HG03571 (cell line): ENCODE data around the gene L3MBTL4.
"Not testable (repeated sequence)": the region's sequence is repeated elsewhere in the genome, so short reads cannot be mapped to it uniquely, and the experiment has no call there.

Experiments used
- ATAC-seq: cut with Tn5 transposase; IDR thresholded peaks from one replicate; pipeline ENCODE4 v1.9.1; 2021; ENCODE audit not compliant: unreplicated experiment

L3MBTL4 gene

GRCh38 chr18:6202861-6203260, 211.8 kb downstream of the L3MBTL4 start:
- ATAC-seq = no peak

GRCh38 chr18:6200204-6200774, 214.4 kb downstream of the L3MBTL4 start:
- ATAC-seq = no peak

GRCh38 chr18:6199777-6200176, 214.9 kb downstream of the L3MBTL4 start:
- no peak for ATAC-seq

GRCh38 chr18:6198585-6198984, 216.1 kb downstream of the L3MBTL4 start:
- ATAC-seq = no peak

GRCh38 chr18:6194640-6195039, 220.1 kb downstream of the L3MBTL4 start:
- ATAC-seq = no peak

- not testable (repeated sequence) for ATAC-seq
Measured at GRCh38 chr18:6185782-6186181, 228.9 kb downstream of the L3MBTL4 start.

- no peak for ATAC-seq
Measured at GRCh38 chr18:6174983-6175745, 239.5 kb downstream of the L3MBTL4 start.

GRCh38 chr18:6170604-6171003, 244.1 kb downstream of the L3MBTL4 start:
- no peak for ATAC-seq

GRCh38 chr18:6161549-6161948, 253.2 kb downstream of the L3MBTL4 start:
- no peak for ATAC-seq

- ATAC-seq = no peak
Measured at GRCh38 chr18:6159426-6159825, 255.3 kb downstream of the L3MBTL4 start.

GRCh38 chr18:6158958-6159357, 255.8 kb downstream of the L3MBTL4 start:
- no peak for ATAC-seq

GRCh38 chr18:6156446-6156845, 258.3 kb downstream of the L3MBTL4 start:
- no peak for ATAC-seq

GRCh38 chr18:6155707-6156106, 259.0 kb downstream of the L3MBTL4 start:
- no peak for ATAC-seq

- no peak for ATAC-seq
Measured at GRCh38 chr18:6150430-6150829, 264.3 kb downstream of the L3MBTL4 start.

GRCh38 chr18:6146307-6146661, 268.4 kb downstream of the L3MBTL4 start:
- no peak for ATAC-seq

- no peak for ATAC-seq
Measured at GRCh38 chr18:6145645-6146306, 268.9 kb downstream of the L3MBTL4 start.

- ATAC-seq = no peak
Measured at GRCh38 chr18:6139007-6139406, 275.7 kb downstream of the L3MBTL4 start.

- not testable (repeated sequence) for ATAC-seq
Measured at GRCh38 chr18:6135901-6136300, 278.8 kb downstream of the L3MBTL4 start.

- ATAC-seq = not testable (repeated sequence)
Measured at GRCh38 chr18:6135029-6135428, 279.7 kb downstream of the L3MBTL4 start.

- ATAC-seq = no peak
Measured at GRCh38 chr18:6132751-6133368, 281.9 kb downstream of the L3MBTL4 start.

GRCh38 chr18:6120820-6121279, 293.9 kb downstream of the L3MBTL4 start:
- ATAC-seq = no peak

GRCh38 chr18:6119761-6120160, 294.9 kb downstream of the L3MBTL4 start:
- ATAC-seq = no peak
